CD8-positive, alpha-beta memory T cell (primary cell): Measurements from ENCODE around the gene ATP9B. TPM values are rescaled to one million over a fixed set of nuclear protein-coding genes. Genes with fewer than 3 reads are reported as not detected.
"Not testable (repeated sequence)": the region's sequence is repeated elsewhere in the genome, so short reads cannot be mapped to it uniquely, and the experiment has no call there.

Experiments used
- CTCF ChIA-PET: fragments of 350-600 bp; sonication (Branson Sonifier 250); formaldehyde crosslinking; loops from one replicate; lab custom pipeline; 2021; ENCODE audit warnings: antibody characterized with exemption; lab: Charles Lee
- POLR2A ChIA-PET: fragments of 350-600 bp; sonication (Branson Sonifier 250); formaldehyde crosslinking; loops from one replicate; lab custom pipeline; 2021; ENCODE audit warnings: antibody characterized with exemption; lab: Charles Lee
- DNase-seq, 5 donors: peaks; one replicate each; pipeline versions ENCODE4 v3.0.0 to v3.0.0-alpha.2; 2020 to 2022; ENCODE audit warnings: mixed read lengths in 1 of 5
- H3K27ac ChIP-seq: one replicate; pipeline ENCODE4 v1.7.0; 2013; ENCODE audit warnings: low read depth, mild to moderate bottlenecking, low read length, moderate library complexity
- H3K27me3 ChIP-seq: 2 replicates; pipeline ENCODE4 v1.7.0; 2013; ENCODE audit warnings: low read length, mild to moderate bottlenecking; ENCODE audit not compliant: insufficient read depth, poor library complexity, severe bottlenecking
- H3K36me3 ChIP-seq: 2 replicates; pipeline ENCODE4 v1.7.0; 2013; ENCODE audit warnings: mild to moderate bottlenecking, low read length, moderate library complexity; ENCODE audit not compliant: insufficient read depth
- H3K4me1 ChIP-seq: 2 replicates; pipeline ENCODE4 v1.7.0; 2013; ENCODE audit warnings: mild to moderate bottlenecking, low read length, moderate library complexity; ENCODE audit not compliant: insufficient read depth
- H3K4me3 ChIP-seq: 2 replicates; pipeline ENCODE4 v1.7.0; 2013; ENCODE audit warnings: mild to moderate bottlenecking, low read length
- H3K9me3 ChIP-seq: 2 replicates; pipeline ENCODE4 v1.7.0; 2013; ENCODE audit warnings: mild to moderate bottlenecking, low read length
- H3K27ac Mint-ChIP-seq, 8 donors: one replicate each; pipeline ENCODE4 v1.8.0; 2020 to 2021; ENCODE audit warnings: mixed read lengths in 8 of 8, mild to moderate bottlenecking in 6 of 8, inconsistent platforms in 3 of 8, moderate library complexity in 3 of 8
- H3K27me3 Mint-ChIP-seq, 2 donors: one replicate each; pipeline ENCODE4 v1.8.0; 2020 to 2021; ENCODE audit warnings: mixed read lengths in 2 of 2, mild to moderate bottlenecking in 1 of 2, moderate library complexity in 1 of 2
- H3K36me3 Mint-ChIP-seq, 3 donors: one replicate each; pipeline ENCODE4 v1.8.0; 2020 to 2021; ENCODE audit warnings: mixed read lengths in 3 of 3, inconsistent platforms in 1 of 3, mild to moderate bottlenecking in 1 of 3
- H3K4me1 Mint-ChIP-seq, 3 donors: one replicate each; pipeline ENCODE4 v1.8.0; 2020 to 2021; ENCODE audit warnings: mixed read lengths in 3 of 3, inconsistent platforms in 1 of 3, mild to moderate bottlenecking in 1 of 3
- H3K4me3 Mint-ChIP-seq, 7 donors: one replicate each; pipeline ENCODE4 v1.8.0; 2020 to 2021; ENCODE audit warnings: mixed read lengths in 7 of 7, mild to moderate bottlenecking in 6 of 7, moderate library complexity in 4 of 7, inconsistent platforms in 2 of 7
- H3K9me3 Mint-ChIP-seq, 5 donors: one replicate each; pipeline ENCODE4 v1.8.0; 2020 to 2022; ENCODE audit warnings: mixed read lengths in 5 of 5, mild to moderate bottlenecking in 3 of 5, moderate library complexity in 2 of 5, inconsistent platforms in 1 of 5
- polyA plus RNA-seq: library from polyadenylated mRNA; unstranded; fragments of 300-500 nt; fragmentation: Illumina TruSeq; gene quantifications from one replicate; pipeline ENCODE4 v1.2.3, GENCODE V29; 2021
- total RNA-seq, 2 experiments: library from RNA; stranded (reverse); gene quantifications; one replicate each; pipeline ENCODE4 v1.2.3, GENCODE V29; 2021

ATP9B gene
- total and polyA plus RNA-seq, 3 experiments from 2014 or later: 22.0 to 23.4 (median 22.4) TPM

DNA sequence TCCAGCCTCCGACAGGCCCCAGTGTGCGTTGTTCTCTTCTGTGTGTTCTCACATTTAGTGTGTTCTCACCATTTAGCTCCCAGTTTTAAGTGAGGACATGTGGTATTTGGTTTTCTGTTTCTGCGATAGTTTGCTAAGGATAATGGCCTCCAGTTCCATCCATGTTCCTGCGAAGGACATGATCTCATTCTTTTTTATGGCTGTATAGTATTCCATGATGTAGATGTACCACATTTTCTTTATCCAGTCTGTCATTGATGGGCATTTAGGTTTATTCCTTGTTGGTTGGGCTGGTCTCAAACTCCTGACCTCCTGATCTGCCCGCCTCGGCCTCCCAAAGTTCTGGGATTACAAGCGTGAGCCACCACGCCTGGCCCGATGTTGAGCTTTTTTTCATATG lies 195.9 kb downstream of the ATP9B start:
- CTCF ChIA-PET, H3K27me3 Mint-ChIP-seq, H3K9me3 ChIP-seq, H3K27me3 ChIP-seq, H3K36me3 ChIP-seq, H3K4me1 Mint-ChIP-seq, H3K27ac ChIP-seq, H3K4me3 Mint-ChIP-seq, DNase-seq, H3K4me3 ChIP-seq, H3K9me3 Mint-ChIP-seq, POLR2A ChIA-PET, H3K4me1 ChIP-seq: not testable (repeated sequence)
- H3K36me3 Mint-ChIP-seq: peaks cover 29 to 59% (median 46%) of the 10 kb centered on the region in 3 donors
- H3K27ac Mint-ChIP-seq: peak overlapping the region in 1 of 8 donors; percentile 68

- H3K27ac ChIP-seq, CTCF ChIA-PET, POLR2A ChIA-PET, H3K27me3 ChIP-seq, H3K27ac Mint-ChIP-seq, H3K4me3 Mint-ChIP-seq, H3K4me3 ChIP-seq, DNase-seq, H3K4me1 ChIP-seq, H3K9me3 ChIP-seq, H3K9me3 Mint-ChIP-seq, H3K27me3 Mint-ChIP-seq: not testable (repeated sequence)
- peaks cover 12% of the 10 kb centered on the region for H3K36me3 ChIP-seq
- Mint-ChIP-seq H3K4me1 (peaks cover 14 to 21% (median 20%) of the 10 kb centered on the region in 3 donors), H3K36me3 (peaks cover 22 to 62% (median 35%) of the 10 kb centered on the region in 3 donors)
Measured at GRCh38 chr18:79271812-79272211, 202.6 kb downstream of the ATP9B start.

GRCh38 chr18:79272916-79273315 lies 203.7 kb downstream of the ATP9B start:
- peaks cover 14 to 21% (median 17%) of the 10 kb centered on the region in 3 donors for H3K4me1 Mint-ChIP-seq
- no peak for DNase-seq
- H3K27me3 Mint-ChIP-seq: no peaks in the 10 kb centered on the region
- peaks cover 25 to 66% (median 38%) of the 10 kb centered on the region in 3 donors for H3K36me3 Mint-ChIP-seq
- Histone ChIP-seq H3K4me1 (no peaks in the 10 kb centered on the region), H3K27me3 (no peaks in the 10 kb centered on the region), H3K4me3 (no peak overlapping the region), H3K9me3 (no peaks in the 10 kb centered on the region), H3K27ac (no peak overlapping the region), H3K36me3 (peaks cover 12% of the 10 kb centered on the region)
- CTCF ChIA-PET: no interaction called here
- H3K9me3 Mint-ChIP-seq: peaks cover 0 to 2% (median 0%) of the 10 kb centered on the region in 5 donors
- POLR2A ChIA-PET: no interaction called here
- H3K27ac Mint-ChIP-seq: peak overlapping the region in 2 of 8 donors; percentile 17 to 44
- H3K4me3 Mint-ChIP-seq: no peak overlapping the region

DNA sequence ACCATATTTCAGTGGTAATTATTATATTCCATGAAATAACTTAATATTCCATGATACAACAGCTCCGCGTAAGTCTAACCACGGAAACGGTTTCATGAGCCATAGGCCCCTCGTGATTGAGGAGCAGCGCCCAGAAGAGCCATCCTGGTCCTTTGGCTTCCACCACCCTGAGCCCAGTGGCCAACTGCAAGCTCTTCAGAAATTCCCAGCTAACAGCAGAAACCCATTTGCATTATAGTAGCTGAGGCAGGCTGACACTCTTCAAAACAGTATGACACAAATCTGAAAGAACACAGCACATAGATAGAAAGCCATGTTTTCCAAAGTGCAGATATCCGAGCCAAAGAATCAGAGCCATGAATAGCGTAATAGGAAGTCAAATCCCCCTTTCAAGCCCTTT lies 205.6 kb downstream of the ATP9B start:
- H3K9me3 Mint-ChIP-seq: peaks cover 0 to 2% (median 0%) of the 10 kb centered on the region in 5 donors
- H3K27ac ChIP-seq: no peak overlapping the region
- H3K4me3 Mint-ChIP-seq: no peak overlapping the region
- ChIA-PET POLR2A (no interaction called here), CTCF (interaction anchor here (1.0 kb wide), 1 partner anchor 36 kb away, joined by 3 read pairs; no protein-coding TSS in a partner anchor)
- no peak overlapping the region for H3K4me3 ChIP-seq
- H3K27me3 Mint-ChIP-seq: no peaks in the 10 kb centered on the region
- H3K9me3 ChIP-seq: no peaks in the 10 kb centered on the region
- H3K36me3 Mint-ChIP-seq: peaks cover 29 to 69% (median 30%) of the 10 kb centered on the region in 3 donors
- H3K27me3 ChIP-seq: no peaks in the 10 kb centered on the region
- peaks cover 12% of the 10 kb centered on the region for H3K36me3 ChIP-seq
- H3K4me1 Mint-ChIP-seq: peaks cover 14 to 21% (median 17%) of the 10 kb centered on the region in 3 donors
- no peaks in the 10 kb centered on the region for H3K4me1 ChIP-seq
- H3K27ac Mint-ChIP-seq: peak overlapping the region in 3 of 8 donors; percentile 15 to 74 (median 24)
- DNase-seq: no peak

DNA sequence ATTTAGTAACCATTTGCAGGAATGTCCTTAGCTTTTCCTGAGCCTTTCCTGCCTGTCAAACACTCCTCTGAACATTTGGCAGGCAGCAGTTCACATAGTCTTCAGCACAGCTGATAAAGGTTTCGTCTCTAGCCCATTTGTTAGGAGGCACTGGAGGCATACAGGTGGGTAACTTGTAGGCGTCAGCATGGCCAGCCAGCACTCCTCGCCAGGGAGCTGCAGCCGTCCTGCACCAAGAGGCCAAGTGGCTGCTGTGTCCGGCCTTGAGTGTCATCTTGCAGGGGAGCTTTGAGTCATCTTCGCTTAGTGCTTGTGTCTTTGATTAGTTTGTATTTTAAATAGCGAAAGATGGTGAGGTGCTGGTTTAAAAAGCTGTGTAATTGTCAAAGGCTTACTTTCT lies 206.3 kb downstream of the ATP9B start:
- no peak for DNase-seq
- H3K27ac ChIP-seq: no peak overlapping the region
- peaks cover 12% of the 10 kb centered on the region for H3K36me3 ChIP-seq
- Mint-ChIP-seq H3K27ac (peak overlapping the region in 4 of 8 donors; percentile 24 to 74 (median 32)), H3K4me1 (peaks cover 14 to 21% (median 17%) of the 10 kb centered on the region in 3 donors), H3K4me3 (peak overlapping the region in 1 of 7 donors; percentile 5), H3K9me3 (peaks cover 0 to 2% (median 0%) of the 10 kb centered on the region in 5 donors), H3K36me3 (peaks cover 27 to 70% (median 28%) of the 10 kb centered on the region in 3 donors), H3K27me3 (no peaks in the 10 kb centered on the region)
- no peaks in the 10 kb centered on the region for H3K9me3 ChIP-seq
- no peak overlapping the region for H3K4me3 ChIP-seq
- CTCF ChIA-PET: interaction anchor here (1.0 kb wide), 1 partner anchor 35 kb away, joined by 3 read pairs; no protein-coding TSS in a partner anchor
- H3K4me1 ChIP-seq: no peaks in the 10 kb centered on the region
- POLR2A ChIA-PET: no interaction called here
- H3K27me3 ChIP-seq: no peaks in the 10 kb centered on the region

DNA sequence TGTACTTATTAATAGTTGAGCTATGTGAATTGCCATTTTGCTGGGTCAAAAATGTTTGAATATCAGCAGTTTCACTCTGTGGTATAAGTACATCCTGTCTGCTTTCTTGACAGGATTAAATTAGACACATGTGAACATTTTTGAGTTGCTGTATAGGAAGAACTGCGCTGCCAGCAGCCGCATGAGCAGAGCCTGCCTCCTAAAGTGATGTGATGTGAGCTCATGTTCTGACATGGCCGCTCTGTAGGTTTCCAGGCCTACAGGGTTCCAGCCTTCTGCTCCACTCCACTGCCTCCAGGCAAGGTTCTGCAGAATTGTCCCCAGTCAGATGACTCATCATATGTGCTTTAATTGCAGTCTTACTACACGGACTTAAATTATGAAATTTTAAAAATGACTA lies 206.8 kb downstream of the ATP9B start:
- DNase-seq: no peak
- CTCF ChIA-PET: interaction anchor here (1.0 kb wide), 1 partner anchor 35 kb away, joined by 3 read pairs; no protein-coding TSS in a partner anchor

GRCh38 chr18:79278896-79279295 lies 209.7 kb downstream of the ATP9B start:
- Histone ChIP-seq H3K4me1 (no peaks in the 10 kb centered on the region), H3K4me3 (no peak overlapping the region), H3K9me3 (no peaks in the 10 kb centered on the region), H3K36me3 (peaks cover 4% of the 10 kb centered on the region), H3K27ac (no peak overlapping the region), H3K27me3 (no peaks in the 10 kb centered on the region)
- CTCF ChIA-PET: no interaction called here
- Mint-ChIP-seq H3K9me3 (peaks cover 0 to under 1% (median 0%) of the 10 kb centered on the region in 5 donors), H3K36me3 (peaks cover 28 to 73% (median 34%) of the 10 kb centered on the region in 3 donors), H3K4me1 (peaks cover 13 to 17% (median 16%) of the 10 kb centered on the region in 3 donors), H3K4me3 (no peak overlapping the region), H3K27me3 (no peaks in the 10 kb centered on the region), H3K27ac (no peak overlapping the region)
- POLR2A ChIA-PET: no interaction called here
- no peak for DNase-seq

More for the DNA sequence above, 206.8 kb downstream of the ATP9B start:
- peak overlapping the region in 3 of 8 donors; percentile 12 to 52 (median 24) for H3K27ac Mint-ChIP-seq
- Histone ChIP-seq H3K9me3 (no peaks in the 10 kb centered on the region), H3K27ac (no peak overlapping the region), H3K27me3 (no peaks in the 10 kb centered on the region), H3K4me1 (no peaks in the 10 kb centered on the region), H3K4me3 (no peak overlapping the region), H3K36me3 (peaks cover 12% of the 10 kb centered on the region)
- POLR2A ChIA-PET: no interaction called here
- peaks cover 14 to 21% (median 17%) of the 10 kb centered on the region in 3 donors for H3K4me1 Mint-ChIP-seq
- peaks cover 24 to 67% (median 26%) of the 10 kb centered on the region in 3 donors for H3K36me3 Mint-ChIP-seq
- H3K4me3 Mint-ChIP-seq: peak overlapping the region in 1 of 7 donors; percentile 18
- H3K9me3 Mint-ChIP-seq: peaks cover 0 to 2% (median 0%) of the 10 kb centered on the region in 5 donors
- H3K27me3 Mint-ChIP-seq: no peaks in the 10 kb centered on the region

- ChIA-PET POLR2A (no interaction called here), CTCF (no interaction called here)
- Histone ChIP-seq H3K27ac (no peak overlapping the region), H3K9me3 (no peaks in the 10 kb centered on the region), H3K36me3 (peaks cover 4% of the 10 kb centered on the region), H3K4me3 (no peak overlapping the region), H3K4me1 (no peaks in the 10 kb centered on the region), H3K27me3 (no peaks in the 10 kb centered on the region)
- peaks cover 0 to 1% (median under 1%) of the 10 kb centered on the region in 3 donors for H3K4me1 Mint-ChIP-seq
- H3K27ac Mint-ChIP-seq: peak overlapping the region in 1 of 8 donors; percentile 32
- no peak overlapping the region for H3K4me3 Mint-ChIP-seq
- peaks cover 25 to 48% (median 29%) of the 10 kb centered on the region in 3 donors for H3K36me3 Mint-ChIP-seq
- no peaks in the 10 kb centered on the region for H3K27me3 Mint-ChIP-seq
- DNase-seq: no peak
- H3K9me3 Mint-ChIP-seq: peaks cover 0 to 6% (median 3%) of the 10 kb centered on the region in 5 donors
Measured at GRCh38 chr18:79283131-79283810, 214.1 kb downstream of the ATP9B start.
